OCI-LY1 (cell line): ENCODE measurements around the gene HTR6.

ENCODE experiments used
- H2AFZ ChIP-seq: fragments of 200-600 bp; sonication (generic), shearing (Covaris generic); 2 replicates; pipeline ENCODE4 v1.6.0; 2014; ENCODE audit warnings: antibody characterized with exemption, mild to moderate bottlenecking, low read length
- H3F3A ChIP-seq: fragments of 200-600 bp; sonication (generic), shearing (Covaris generic); 2 replicates; pipeline ENCODE4 v1.6.0; 2014; ENCODE audit warnings: mild to moderate bottlenecking, antibody characterized with exemption, low read length, moderate library complexity; ENCODE audit not compliant: insufficient read depth
- H3K27ac ChIP-seq: fragments of 200-600 bp; sonication (generic); 2 replicates; pipeline ENCODE4 v1.5.1; 2014; ENCODE audit warnings: low read length, mixed run types, mild to moderate bottlenecking, low read depth; ENCODE audit not compliant: poor library complexity, severe bottlenecking
- H3K27me3 ChIP-seq: fragments of 200-600 bp; sonication (generic); 2 replicates; pipeline ENCODE4 v1.6.0; 2014; ENCODE audit warnings: antibody characterized with exemption, mild to moderate bottlenecking, low read length, moderate library complexity; ENCODE audit not compliant: insufficient read depth
- H3K36me3 ChIP-seq: fragments of 200-600 bp; sonication (generic); 2 replicates; pipeline ENCODE4 v1.6.1; 2014; ENCODE audit warnings: mild to moderate bottlenecking, antibody characterized with exemption, low read length, moderate library complexity, mixed read lengths; ENCODE audit not compliant: insufficient read depth
- H3K4me1 ChIP-seq: fragments of 200-600 bp; sonication (generic); 2 replicates; pipeline ENCODE4 v1.5.1; 2014; ENCODE audit warnings: mild to moderate bottlenecking, low read length, moderate library complexity; ENCODE audit not compliant: insufficient read depth, severe bottlenecking
- H3K4me2 ChIP-seq: fragments of 200-600 bp; sonication (generic), shearing (Covaris generic); 2 replicates; pipeline ENCODE4 v1.6.1; 2014; ENCODE audit warnings: low read length
- H3K4me3 ChIP-seq: fragments of 200-600 bp; sonication (generic); 2 replicates; pipeline ENCODE4 v1.5.1; 2014; ENCODE audit warnings: low read length, low read depth, mild to moderate bottlenecking, mixed read lengths; ENCODE audit not compliant: poor library complexity, severe bottlenecking
- H3K79me2 ChIP-seq: fragments of 200-600 bp; shearing (Covaris generic); 2 replicates; pipeline ENCODE4 v1.6.1; 2016; ENCODE audit warnings: mixed run types, low read length, mixed read lengths; ENCODE audit not compliant: insufficient read depth
- H3K9ac ChIP-seq: fragments of 200-600 bp; sonication (generic), shearing (Covaris generic); 2 replicates; pipeline ENCODE4 v1.6.1; 2014; ENCODE audit warnings: mild to moderate bottlenecking, low read length, mixed read lengths
- H3K9me2 ChIP-seq: fragments of 200-600 bp; sonication (generic), shearing (Covaris generic); 2 replicates; pipeline ENCODE4 v1.6.1; 2014; ENCODE audit warnings: low read depth, mild to moderate bottlenecking, low read length, mixed read lengths
- H3K9me3 ChIP-seq: fragments of 200-600 bp; shearing (Covaris generic); 2 replicates; pipeline ENCODE4 v1.6.1; 2014; ENCODE audit warnings: low read length, mixed read lengths
- H4K20me1 ChIP-seq: fragments of 200-600 bp; sonication (generic), shearing (Covaris generic); 2 replicates; pipeline ENCODE4 v1.6.0; 2016; ENCODE audit warnings: mild to moderate bottlenecking, low read length; ENCODE audit not compliant: insufficient read depth
- EZH2 ChIP-seq: fragments of 200-600 bp; sonication (generic), shearing (Covaris generic); IDR thresholded peaks from 2 replicates; pipeline ENCODE4 v1.8.0; 2017; ENCODE audit warnings: borderline replicate concordance, mixed run types, mild to moderate bottlenecking, antibody characterized with exemption, low read length, moderate library complexity, mixed read lengths
- TF ChIP-seq, protein P1 (sequence below): fragments of 200-600 bp; sonication (generic), shearing (Covaris generic); IDR thresholded peaks from 2 replicates; pipeline ENCODE4 v1.5.1; 2017; ENCODE audit warnings: mild to moderate bottlenecking, antibody characterized with exemption, low read length, moderate library complexity, mixed read lengths

Gene HTR6

DNA sequence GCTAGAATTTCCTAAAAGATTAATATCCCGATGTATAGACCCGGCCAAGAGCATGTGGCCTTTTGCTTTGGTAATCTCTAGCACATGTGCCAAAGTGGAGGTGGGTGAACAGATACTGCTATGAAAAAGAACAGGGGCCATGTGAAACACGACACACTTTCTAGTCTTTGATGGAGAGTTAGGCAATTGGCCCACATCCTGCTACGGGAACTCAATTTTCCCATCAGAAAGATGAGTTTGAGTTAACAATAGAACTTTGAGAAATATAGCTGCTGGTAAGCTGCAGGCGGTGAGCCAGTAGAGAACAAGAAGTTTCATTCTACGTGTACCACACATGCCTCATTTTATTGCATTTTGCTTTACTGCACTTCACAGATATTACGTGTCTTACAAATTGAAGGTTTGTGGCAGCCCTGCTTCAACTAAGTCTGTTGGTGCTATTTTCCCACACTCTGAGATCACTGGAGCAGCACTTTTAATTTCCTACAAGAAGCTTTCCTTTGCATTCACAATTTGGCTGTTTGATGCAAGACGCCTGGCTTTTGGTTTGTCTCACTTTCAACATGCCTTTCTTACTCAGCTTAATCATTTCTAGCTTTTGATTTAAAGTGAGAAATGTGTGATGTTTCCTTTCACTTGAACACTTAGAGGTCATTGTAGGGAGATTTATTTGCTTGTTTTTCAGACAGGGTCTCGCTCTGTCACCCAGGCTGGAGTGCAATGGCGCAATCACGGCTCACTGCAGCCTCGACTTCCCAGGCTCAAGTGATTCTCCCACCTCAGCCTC lies 46.3 kb downstream of the HTR6 start:
- Histone ChIP-seq H3K27ac (no peak overlapping the region), H4K20me1 (no peaks in the 10 kb centered on the region), H3K27me3 (no peaks in the 10 kb centered on the region), H2AFZ (no peak overlapping the region), H3K9me3 (no peaks in the 10 kb centered on the region), H3F3A (no peaks in the 10 kb centered on the region), H3K4me1 (no peaks in the 10 kb centered on the region), H3K4me2 (no peak overlapping the region), H3K4me3 (no peak overlapping the region), H3K9me2 (no peaks in the 10 kb centered on the region), H3K79me2 (no peaks in the 10 kb centered on the region), H3K9ac (no peak overlapping the region), H3K36me3 (no peaks in the 10 kb centered on the region)
- TF ChIP-seq, protein P1, sequence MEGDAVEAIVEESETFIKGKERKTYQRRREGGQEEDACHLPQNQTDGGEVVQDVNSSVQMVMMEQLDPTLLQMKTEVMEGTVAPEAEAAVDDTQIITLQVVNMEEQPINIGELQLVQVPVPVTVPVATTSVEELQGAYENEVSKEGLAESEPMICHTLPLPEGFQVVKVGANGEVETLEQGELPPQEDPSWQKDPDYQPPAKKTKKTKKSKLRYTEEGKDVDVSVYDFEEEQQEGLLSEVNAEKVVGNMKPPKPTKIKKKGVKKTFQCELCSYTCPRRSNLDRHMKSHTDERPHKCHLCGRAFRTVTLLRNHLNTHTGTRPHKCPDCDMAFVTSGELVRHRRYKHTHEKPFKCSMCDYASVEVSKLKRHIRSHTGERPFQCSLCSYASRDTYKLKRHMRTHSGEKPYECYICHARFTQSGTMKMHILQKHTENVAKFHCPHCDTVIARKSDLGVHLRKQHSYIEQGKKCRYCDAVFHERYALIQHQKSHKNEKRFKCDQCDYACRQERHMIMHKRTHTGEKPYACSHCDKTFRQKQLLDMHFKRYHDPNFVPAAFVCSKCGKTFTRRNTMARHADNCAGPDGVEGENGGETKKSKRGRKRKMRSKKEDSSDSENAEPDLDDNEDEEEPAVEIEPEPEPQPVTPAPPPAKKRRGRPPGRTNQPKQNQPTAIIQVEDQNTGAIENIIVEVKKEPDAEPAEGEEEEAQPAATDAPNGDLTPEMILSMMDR, result no peak
- no peak for TF ChIP-seq EZH2

DNA sequence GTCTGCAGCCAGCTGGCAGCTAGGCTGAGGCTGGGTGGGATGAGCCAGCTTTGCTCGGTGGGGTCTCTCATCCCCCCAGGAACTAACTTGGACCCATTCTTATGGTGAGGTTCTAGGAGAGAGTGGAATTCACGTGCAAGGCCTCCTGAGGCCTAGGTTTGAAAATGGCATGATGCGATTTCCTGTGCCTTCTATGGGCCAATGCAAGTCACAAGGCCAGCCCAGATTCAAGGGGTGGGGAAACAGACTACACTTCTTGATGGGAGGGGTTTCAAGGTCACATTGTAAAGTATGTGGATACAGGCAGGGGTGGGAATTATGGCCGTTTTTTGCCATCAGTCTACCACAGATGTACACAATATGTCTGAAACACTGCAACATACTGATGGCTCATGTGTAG lies 48.3 kb downstream of the HTR6 start:
- H3K27me3 ChIP-seq, result no peaks in the 10 kb centered on the region
- TF ChIP-seq, protein P1, result no peak
- no peak for TF ChIP-seq EZH2
- no peak overlapping the region for H3K4me3 ChIP-seq
- no peaks in the 10 kb centered on the region for H3K4me1 ChIP-seq
- no peak overlapping the region for H2AFZ ChIP-seq
- H3F3A ChIP-seq, result no peaks in the 10 kb centered on the region
- no peak overlapping the region for H3K4me2 ChIP-seq
- H3K9me2 ChIP-seq, result no peaks in the 10 kb centered on the region
- H3K27ac ChIP-seq, result no peak overlapping the region
- H3K36me3 ChIP-seq, result no peaks in the 10 kb centered on the region
- no peaks in the 10 kb centered on the region for H3K79me2 ChIP-seq
- no peaks in the 10 kb centered on the region for H4K20me1 ChIP-seq
- no peak overlapping the region for H3K9ac ChIP-seq
- no peaks in the 10 kb centered on the region for H3K9me3 ChIP-seq

DNA sequence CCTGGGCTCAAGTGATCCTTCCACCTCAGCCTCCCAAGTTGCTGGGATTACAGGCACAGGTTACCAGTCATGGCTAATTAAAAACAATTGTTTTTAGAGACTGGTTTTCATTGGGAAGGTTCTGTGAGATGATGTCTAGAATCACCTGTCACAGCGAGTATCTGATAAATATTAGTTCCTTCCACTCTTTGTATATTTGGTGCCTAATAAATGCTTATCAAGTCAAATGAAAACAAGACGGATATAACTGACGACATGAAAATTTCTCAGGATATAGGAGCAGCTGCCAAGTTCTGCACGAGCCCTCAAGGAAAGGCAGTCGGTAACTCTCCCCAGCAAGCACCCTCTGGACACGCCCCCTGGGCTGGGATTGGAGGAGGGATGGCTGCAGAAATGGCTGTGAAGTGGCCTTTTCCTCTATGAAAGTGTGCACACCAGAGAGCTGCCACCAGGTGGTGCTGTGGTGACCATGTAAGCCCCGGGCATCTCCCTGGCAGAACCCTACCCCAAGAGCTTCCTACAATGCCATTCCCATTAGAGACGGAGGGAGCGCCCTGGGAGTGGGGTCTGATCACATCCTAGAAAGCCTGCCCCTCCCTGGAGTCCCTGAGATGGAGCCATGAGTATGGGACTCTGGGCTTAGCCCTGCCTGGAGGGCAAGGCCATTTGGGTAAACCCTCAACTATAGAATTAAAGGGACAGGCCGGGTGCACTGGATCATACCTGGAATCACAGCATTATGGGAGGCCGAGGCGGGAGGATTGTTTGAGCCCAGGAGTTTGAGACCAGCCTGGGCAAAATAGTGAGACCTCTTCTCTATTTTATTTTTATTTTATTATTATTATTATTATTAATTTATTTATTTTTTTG lies 50.9 kb downstream of the HTR6 start:
- H3K27me3 ChIP-seq, result no peaks in the 10 kb centered on the region
- no peak overlapping the region for H2AFZ ChIP-seq
- no peak overlapping the region for H3K9ac ChIP-seq
- no peaks in the 10 kb centered on the region for H4K20me1 ChIP-seq
- H3K9me2 ChIP-seq, result no peaks in the 10 kb centered on the region
- no peaks in the 10 kb centered on the region for H3K36me3 ChIP-seq
- no peaks in the 10 kb centered on the region for H3K79me2 ChIP-seq
- H3K4me3 ChIP-seq, result no peak overlapping the region
- no peak overlapping the region for H3K4me2 ChIP-seq
- TF ChIP-seq, protein P1, result peak; percentile 95
- TF ChIP-seq EZH2, result no peak
- no peaks in the 10 kb centered on the region for H3K4me1 ChIP-seq
- no peak overlapping the region for H3K27ac ChIP-seq
- H3F3A ChIP-seq, result no peaks in the 10 kb centered on the region
- no peaks in the 10 kb centered on the region for H3K9me3 ChIP-seq
